ENCODE data around the gene ISY1. TPM values are rescaled to one million over a fixed set of nuclear protein-coding genes. Genes with fewer than 3 reads are reported as not detected.

The ISY1 gene
- 17.5 to 21.9 TPM (median 20.2 TPM) in 5 replicates for total RNA-seq (2022; extraction: Qiagen RNA extraction)

DNA sequence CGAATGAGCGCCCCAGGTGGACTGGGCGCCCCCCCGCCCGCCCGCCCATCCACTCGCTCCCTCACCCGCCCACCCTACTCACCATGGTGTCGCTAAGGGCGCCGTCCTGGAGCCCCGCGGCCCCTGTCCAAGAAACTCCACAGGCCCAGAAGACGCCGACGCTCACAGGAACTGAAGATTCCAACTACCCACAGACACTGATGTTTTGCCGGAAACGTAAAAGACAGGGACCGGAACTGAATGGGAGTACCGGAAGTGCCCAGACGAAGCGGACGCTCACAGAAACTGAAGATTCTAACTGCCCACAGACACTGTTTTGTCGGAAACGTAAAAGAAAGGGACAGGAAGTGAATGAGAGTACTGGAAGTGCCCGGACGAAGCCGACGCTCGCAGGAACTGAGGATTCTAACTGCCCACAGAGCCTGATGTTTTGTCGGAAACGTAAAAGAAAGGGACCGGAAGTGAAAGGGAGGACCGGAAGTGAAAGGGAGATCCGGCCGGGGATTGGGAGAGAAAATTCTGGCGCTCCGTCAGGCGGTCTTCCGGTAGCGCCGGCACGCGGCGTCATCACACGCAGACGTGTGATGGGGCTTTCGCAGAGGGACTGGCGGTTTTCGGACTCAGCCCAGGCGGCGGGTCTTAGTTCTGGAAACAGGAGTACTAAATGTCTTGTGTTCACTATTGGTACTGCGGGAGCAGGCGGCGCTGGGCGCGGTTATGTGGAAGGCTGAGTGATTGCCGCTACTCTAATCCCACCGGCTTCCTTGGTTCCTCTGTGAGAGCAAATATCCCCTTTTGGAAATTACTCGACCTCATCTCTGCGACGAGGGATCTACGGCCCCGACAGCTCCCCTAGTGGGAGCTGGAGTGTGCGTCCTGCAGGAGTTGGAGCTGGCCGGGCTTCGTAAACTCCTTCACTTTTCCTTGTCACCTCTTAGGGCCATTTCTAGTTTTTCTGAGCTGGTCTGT is at the start of gene ISY1:
ISY1 (minus strand) TSS at position 173 of the 969 bp plus-strand sequence; CDS start at position 85, 88 bp downstream.

GRCh38 chr3:129183569-129184395 is 22.9 kb upstream of the ISY1 start, which contains the start of gene CNBP:
Gene CNBP (minus strand): TSS chr3:129183896. CDS start chr3:129171757, 12,139 bp downstream.

GRCh38 chr3:129121792-129122411 is 39.0 kb downstream of the ISY1 start, which contains the start of gene RAB43:
Gene RAB43 (minus strand): TSS chr3:129121804. CDS start chr3:129121489, 315 bp downstream.

Other genes with a start within 250 kb of the ISY1 start
- not detected in 5 replicates for gene CFAP92, start 167.0 kb downstream of the ISY1 start, total RNA-seq (2022; extraction: Qiagen RNA extraction)
- not detected in 5 replicates for gene EFCC1, start 159.8 kb downstream of the ISY1 start, total RNA-seq (2022; extraction: Qiagen RNA extraction)
- gene GP9, start 100.3 kb downstream of the ISY1 start, total RNA-seq (2022; extraction: Qiagen RNA extraction) = not detected in 5 replicates
- gene RAB43, start 39.3 kb downstream of the ISY1 start, total RNA-seq (2022; extraction: Qiagen RNA extraction) = 2.8 to 6.1 TPM (median 4.8 TPM) in 5 replicates
- 341 to 355 TPM (median 353 TPM) in 5 replicates for gene CNBP, start 22.8 kb upstream of the ISY1 start, total RNA-seq (2022; extraction: Qiagen RNA extraction)
- 74.9 to 95.8 TPM (median 83.2 TPM) in 5 replicates for gene COPG1, start 88.5 kb upstream of the ISY1 start, total RNA-seq (2022; extraction: Qiagen RNA extraction)
- gene HMCES, start 117.8 kb upstream of the ISY1 start, total RNA-seq (2022; extraction: Qiagen RNA extraction) = 32.3 to 41.9 TPM (median 36.8 TPM) in 5 replicates